NCI-H1417 (cell line): ENCODE results near the gene FADS3.
"Not testable (repeated sequence)": the region's sequence is repeated elsewhere in the genome, so short reads cannot be mapped to it uniquely, and the experiment has no call there.

ENCODE experiments used
- DNase-seq, 3 experiments: peaks; one replicate each; lab custom pipeline; 2025; lab: John Stamatoyannopoulos, UW

The FADS3 gene

GRCh38 chr11:61898247-61898582, 6.9 kb upstream of the FADS3 start:
- DNase-seq, result no peak

GRCh38 chr11:61897387-61898246, 6.3 kb upstream of the FADS3 start:
- DNase-seq, result peak; percentile 35 to 76 (median 53)

- DNase-seq, result no peak
Measured at GRCh38 chr11:61896665-61897386, 5.5 kb upstream of the FADS3 start.

GRCh38 chr11:61895718-61896059, 4.3 kb upstream of the FADS3 start:
- DNase-seq, result no peak

- peak in 2 of 3 experiments; percentile 11 to 15 for DNase-seq
Measured at GRCh38 chr11:61895046-61895717, 3.8 kb upstream of the FADS3 start.

GRCh38 chr11:61893981-61894380, 2.6 kb upstream of the FADS3 start:
- no peak for DNase-seq

- DNase-seq, result peak in 2 of 3 experiments; percentile 41 to 90
Measured at GRCh38 chr11:61892085-61892370, 683 bp upstream of the FADS3 start.

- DNase-seq, result peak; percentile 28 to 89 (median 80)
Measured at GRCh38 chr11:61890529-61891330, 615 bp downstream of the FADS3 start.

GRCh38 chr11:61889831-61890230, 1.5 kb downstream of the FADS3 start:
- peak in 1 of 3 experiments; percentile 46 for DNase-seq

- no peak for DNase-seq
Measured at GRCh38 chr11:61888590-61888989, 2.8 kb downstream of the FADS3 start.

GRCh38 chr11:61887839-61888494, 3.4 kb downstream of the FADS3 start:
- no peak for DNase-seq

- DNase-seq, result no peak
Measured at GRCh38 chr11:61886643-61887042, 4.7 kb downstream of the FADS3 start.

- DNase-seq, result no peak
Measured at GRCh38 chr11:61885784-61886580, 5.4 kb downstream of the FADS3 start.

- peak in 2 of 3 experiments; percentile 60 to 91 for DNase-seq
Measured at GRCh38 chr11:61885166-61885778, 6.1 kb downstream of the FADS3 start.

GRCh38 chr11:61883947-61884346, 7.4 kb downstream of the FADS3 start:
- DNase-seq, result no peak

GRCh38 chr11:61883327-61883726, 8.0 kb downstream of the FADS3 start:
- no peak for DNase-seq

GRCh38 chr11:61882879-61883278, 8.5 kb downstream of the FADS3 start:
- no peak for DNase-seq

GRCh38 chr11:61882267-61882666, 9.1 kb downstream of the FADS3 start:
- not testable (repeated sequence) for DNase-seq

- DNase-seq, result no peak
Measured at GRCh38 chr11:61881397-61881796, 9.9 kb downstream of the FADS3 start.

GRCh38 chr11:61880454-61880853, 10.9 kb downstream of the FADS3 start:
- no peak for DNase-seq
